HAP-1 (cell line): Measurements from ENCODE around the gene CDC26.

Source experiments
- DNase-seq, 2 experiments: peaks; one replicate each; pipeline ENCODE4 v3.0.0-alpha.2; 2016 to 2020; ENCODE audit warnings: low spot score in 2 of 2
- H3K27me3 ChIP-seq: fragments of 250-450 bp; sonication (Bioruptor Pico); 2 replicates; pipeline ENCODE4 v1.5.1; 2020; ENCODE audit warnings: low read depth, mild to moderate bottlenecking, moderate library complexity
- H3K36me3 ChIP-seq: fragments of 250-450 bp; sonication (Bioruptor Pico); replicated peaks from 2 replicates; pipeline ENCODE4 v1.5.1; 2020; ENCODE audit warnings: mild to moderate bottlenecking
- H3K4me1 ChIP-seq: fragments of 250-450 bp; sonication (Bioruptor Pico); 2 replicates; pipeline ENCODE4 v1.5.1; 2020; ENCODE audit warnings: mild to moderate bottlenecking
- H3K4me3 ChIP-seq: fragments of 250-450 bp; sonication (Bioruptor Pico); 2 replicates; pipeline ENCODE4 v1.5.1; 2020; ENCODE audit warnings: mild to moderate bottlenecking, moderate library complexity
- H3K9me3 ChIP-seq: fragments of 250-450 bp; sonication (Bioruptor Pico); 2 replicates; pipeline ENCODE4 v1.5.1; 2020; ENCODE audit warnings: mild to moderate bottlenecking, moderate library complexity
- in situ Hi-C: fragments of 300-500 bp; cut with MboI; formaldehyde crosslinking; loops from 3 replicates; pipeline ENCODE4 v1.14.3; 2020; ENCODE audit warnings: low sequenced_read_pairs, inconsistent platforms, mixed read lengths

Gene CDC26

GRCh38 chr9:113275157-113276131 is at the start of gene CDC26, which contains the start of gene PRPF4:
Gene CDC26 (minus strand): TSS chr9:113275572. CDS start chr9:113272507, 3,065 bp downstream.
Gene PRPF4 (plus strand): TSS chr9:113275658. CDS start chr9:113275744, 86 bp downstream.
- in situ Hi-C loops: loop anchor here (5.0 to 10.0 kb wide), 2 partner anchors 132 to 309 kb away; no protein-coding TSS in a partner anchor
- Histone ChIP-seq H3K4me1 (peaks cover 13% of the 10 kb centered on the region), H3K4me3 (peak within 1 kb of the TSS; percentile 95), H3K27me3 (no peaks in the 10 kb centered on the region), H3K36me3 (peaks cover 49% of the 10 kb centered on the region), H3K9me3 (no peaks in the 10 kb centered on the region)
- DNase-seq: peak; percentile 95 to 98

- H3K9me3 ChIP-seq: no peaks in the 10 kb centered on the region
- DNase-seq: no peak
- in situ Hi-C loops: no loop called here
- H3K36me3 ChIP-seq: no peaks in the 10 kb centered on the region; the same call in 1 of the 2 replicates
- no peaks in the 10 kb centered on the region for H3K27me3 ChIP-seq
- H3K4me1 ChIP-seq: no peaks in the 10 kb centered on the region
- H3K4me3 ChIP-seq: no peak overlapping the region
These were observed 47.3 kb upstream of the CDC26 start for GRCh38 chr9:113322671-113323070.

GRCh38 chr9:113320051-113320450 is 44.7 kb upstream of the CDC26 start:
- H3K9me3 ChIP-seq: no peaks in the 10 kb centered on the region
- no peaks in the 10 kb centered on the region; the same call in 1 of the 2 replicates for H3K36me3 ChIP-seq
- H3K4me1 ChIP-seq: no peaks in the 10 kb centered on the region
- DNase-seq: no peak
- no peak overlapping the region for H3K4me3 ChIP-seq
- in situ Hi-C loops: no loop called here
- H3K27me3 ChIP-seq: no peaks in the 10 kb centered on the region

GRCh38 chr9:113319054-113319453 is 43.7 kb upstream of the CDC26 start:
- no peak for DNase-seq
- H3K4me1 ChIP-seq: no peaks in the 10 kb centered on the region
- no peaks in the 10 kb centered on the region; the same call in 1 of the 2 replicates for H3K36me3 ChIP-seq
- no peaks in the 10 kb centered on the region for H3K9me3 ChIP-seq
- H3K4me3 ChIP-seq: no peak overlapping the region
- in situ Hi-C loops: no loop called here
- H3K27me3 ChIP-seq: no peaks in the 10 kb centered on the region

GRCh38 chr9:113317777-113318176 is 42.4 kb upstream of the CDC26 start:
- in situ Hi-C loops: no loop called here

GRCh38 chr9:113316030-113316429 is 40.7 kb upstream of the CDC26 start:
- H3K27me3 ChIP-seq: no peaks in the 10 kb centered on the region
- no peaks in the 10 kb centered on the region; the same call in 1 of the 2 replicates for H3K36me3 ChIP-seq
- no peak for DNase-seq
- no peaks in the 10 kb centered on the region for H3K9me3 ChIP-seq
- in situ Hi-C loops: no loop called here
- no peaks in the 10 kb centered on the region for H3K4me1 ChIP-seq
- no peak overlapping the region for H3K4me3 ChIP-seq

More at GRCh38 chr9:113317777-113318176, 42.4 kb upstream of the CDC26 start:
- Histone ChIP-seq H3K4me3 (no peak overlapping the region), H3K4me1 (no peaks in the 10 kb centered on the region), H3K36me3 (no peaks in the 10 kb centered on the region; the same call in 1 of the 2 replicates), H3K9me3 (no peaks in the 10 kb centered on the region), H3K27me3 (no peaks in the 10 kb centered on the region)
- DNase-seq: no peak

- Histone ChIP-seq H3K4me3 (no peak overlapping the region), H3K4me1 (no peaks in the 10 kb centered on the region), H3K27me3 (no peaks in the 10 kb centered on the region), H3K9me3 (no peaks in the 10 kb centered on the region), H3K36me3 (no peaks in the 10 kb centered on the region)
- DNase-seq: no peak
- in situ Hi-C loops: no loop called here
These were observed 39.9 kb upstream of the CDC26 start for GRCh38 chr9:113315231-113315630.

GRCh38 chr9:113313261-113313660 is 37.9 kb upstream of the CDC26 start:
- no peaks in the 10 kb centered on the region for H3K4me1 ChIP-seq
- no peaks in the 10 kb centered on the region for H3K27me3 ChIP-seq
- no peaks in the 10 kb centered on the region for H3K36me3 ChIP-seq
- H3K4me3 ChIP-seq: no peak overlapping the region
- in situ Hi-C loops: no loop called here
- no peak for DNase-seq
- no peaks in the 10 kb centered on the region for H3K9me3 ChIP-seq

GRCh38 chr9:113311961-113312360 is 36.6 kb upstream of the CDC26 start:
- H3K9me3 ChIP-seq: no peaks in the 10 kb centered on the region
- no peaks in the 10 kb centered on the region for H3K4me1 ChIP-seq
- no peak overlapping the region for H3K4me3 ChIP-seq
- in situ Hi-C loops: no loop called here
- DNase-seq: no peak
- H3K27me3 ChIP-seq: no peaks in the 10 kb centered on the region
- H3K36me3 ChIP-seq: no peaks in the 10 kb centered on the region

GRCh38 chr9:113310538-113310937 is 35.2 kb upstream of the CDC26 start:
- Histone ChIP-seq H3K4me1 (no peaks in the 10 kb centered on the region), H3K36me3 (no peaks in the 10 kb centered on the region), H3K4me3 (no peak overlapping the region), H3K9me3 (no peaks in the 10 kb centered on the region), H3K27me3 (no peaks in the 10 kb centered on the region)
- in situ Hi-C loops: no loop called here
- DNase-seq: no peak

GRCh38 chr9:113309204-113309813 is 33.9 kb upstream of the CDC26 start:
- Histone ChIP-seq H3K4me1 (no peaks in the 10 kb centered on the region), H3K9me3 (no peaks in the 10 kb centered on the region), H3K27me3 (no peaks in the 10 kb centered on the region), H3K4me3 (no peak overlapping the region), H3K36me3 (no peaks in the 10 kb centered on the region)
- peak; percentile 24 to 43 for DNase-seq
- in situ Hi-C loops: no loop called here

GRCh38 chr9:113307396-113307975 is 32.1 kb upstream of the CDC26 start:
- Histone ChIP-seq H3K4me3 (no peak overlapping the region), H3K4me1 (no peaks in the 10 kb centered on the region), H3K36me3 (no peaks in the 10 kb centered on the region), H3K27me3 (no peaks in the 10 kb centered on the region), H3K9me3 (no peaks in the 10 kb centered on the region)
- DNase-seq: no peak
- in situ Hi-C loops: no loop called here

- Histone ChIP-seq H3K4me1 (no peaks in the 10 kb centered on the region), H3K9me3 (no peaks in the 10 kb centered on the region), H3K4me3 (no peak overlapping the region), H3K36me3 (no peaks in the 10 kb centered on the region), H3K27me3 (no peaks in the 10 kb centered on the region)
- in situ Hi-C loops: no loop called here
- DNase-seq: no peak
These were observed 31.2 kb upstream of the CDC26 start for GRCh38 chr9:113306566-113306965.
